ENCODE data around the gene MKNK2.

Gene MKNK2

DNA sequence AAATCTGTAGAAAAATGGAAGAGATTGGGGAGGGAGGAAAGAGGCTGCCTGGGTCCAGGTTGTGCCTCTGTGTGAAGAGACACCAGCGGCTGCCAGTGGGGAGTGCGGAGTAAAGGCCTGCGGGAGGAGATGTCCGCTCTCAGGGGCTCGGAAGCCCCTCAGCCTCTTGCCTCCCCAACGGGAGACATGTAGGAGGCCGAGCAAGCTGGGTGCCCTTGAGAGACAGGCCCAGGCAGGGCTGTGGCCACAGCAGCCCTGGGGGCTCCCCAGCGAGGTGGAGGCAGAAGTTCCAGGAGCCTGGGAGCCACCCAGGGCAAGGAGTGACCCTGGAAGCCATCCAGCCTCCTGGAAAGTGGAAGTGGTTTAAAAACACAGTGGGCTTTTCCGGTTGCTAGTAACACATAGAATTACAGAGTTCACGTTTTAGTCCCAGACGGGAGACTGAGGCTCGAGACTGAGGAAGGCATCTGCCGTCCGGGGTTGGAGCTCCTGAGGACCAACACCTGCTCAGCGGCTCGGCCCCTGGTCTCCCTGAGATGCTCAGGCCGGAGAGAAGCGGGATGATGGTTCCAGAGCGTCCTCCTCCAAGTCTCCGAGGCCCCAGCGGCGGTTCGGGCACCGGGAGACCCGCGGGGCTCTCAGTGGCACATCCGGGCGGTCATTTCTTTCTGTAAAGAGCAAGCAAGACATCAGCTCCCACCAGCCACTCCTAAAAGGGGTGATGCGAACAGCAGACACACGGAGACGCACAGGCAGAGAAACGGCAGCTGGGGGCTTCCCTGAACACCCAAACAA is 21.9 kb upstream of the MKNK2 start:
- peak overlapping the region; percentile 75 for H3K27ac ChIP-seq (ENCODE audit: low read depth, low read length, poor library complexity, severe bottlenecking)
- TF ChIP-seq, protein P1, sequence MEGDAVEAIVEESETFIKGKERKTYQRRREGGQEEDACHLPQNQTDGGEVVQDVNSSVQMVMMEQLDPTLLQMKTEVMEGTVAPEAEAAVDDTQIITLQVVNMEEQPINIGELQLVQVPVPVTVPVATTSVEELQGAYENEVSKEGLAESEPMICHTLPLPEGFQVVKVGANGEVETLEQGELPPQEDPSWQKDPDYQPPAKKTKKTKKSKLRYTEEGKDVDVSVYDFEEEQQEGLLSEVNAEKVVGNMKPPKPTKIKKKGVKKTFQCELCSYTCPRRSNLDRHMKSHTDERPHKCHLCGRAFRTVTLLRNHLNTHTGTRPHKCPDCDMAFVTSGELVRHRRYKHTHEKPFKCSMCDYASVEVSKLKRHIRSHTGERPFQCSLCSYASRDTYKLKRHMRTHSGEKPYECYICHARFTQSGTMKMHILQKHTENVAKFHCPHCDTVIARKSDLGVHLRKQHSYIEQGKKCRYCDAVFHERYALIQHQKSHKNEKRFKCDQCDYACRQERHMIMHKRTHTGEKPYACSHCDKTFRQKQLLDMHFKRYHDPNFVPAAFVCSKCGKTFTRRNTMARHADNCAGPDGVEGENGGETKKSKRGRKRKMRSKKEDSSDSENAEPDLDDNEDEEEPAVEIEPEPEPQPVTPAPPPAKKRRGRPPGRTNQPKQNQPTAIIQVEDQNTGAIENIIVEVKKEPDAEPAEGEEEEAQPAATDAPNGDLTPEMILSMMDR (IDR thresholded peaks at IDR 0.05; ENCODE audit: low read length), result no peak
- no peak for TF ChIP-seq EZH2 (IDR thresholded peaks at IDR 0.05; ENCODE audit: borderline replicate concordance, low read length)
- no peaks in the 10 kb centered on the region for H3K27me3 ChIP-seq (ENCODE audit: insufficient read depth, low read length)
- peaks cover 45% of the 10 kb centered on the region for H3K36me3 ChIP-seq (ENCODE audit: insufficient read depth, low read length)
- H3F3A ChIP-seq (ENCODE audit: insufficient read depth, low read length), result no peaks in the 10 kb centered on the region
- no peaks in the 10 kb centered on the region for H3K9me2 ChIP-seq (ENCODE audit: low read depth, low read length)
- no peak overlapping the region for H3K9ac ChIP-seq (ENCODE audit: low read length)
- H3K79me2 ChIP-seq (ENCODE audit: insufficient read depth, low read length), result no peaks in the 10 kb centered on the region
- H4K20me1 ChIP-seq (ENCODE audit: insufficient read depth, low read length), result no peaks in the 10 kb centered on the region
- H2AFZ ChIP-seq (ENCODE audit: low read length), result no peak overlapping the region
- peaks cover 40% of the 10 kb centered on the region for H3K4me1 ChIP-seq (ENCODE audit: insufficient read depth, low read length, severe bottlenecking)
- no peak overlapping the region for H3K4me2 ChIP-seq (ENCODE audit: low read length)
- no peaks in the 10 kb centered on the region for H3K9me3 ChIP-seq (ENCODE audit: low read length)
- no peak overlapping the region for H3K4me3 ChIP-seq (ENCODE audit: low read depth, low read length, poor library complexity, severe bottlenecking)

- Histone ChIP-seq H3F3A (ENCODE audit: insufficient read depth, low read length) (no peaks in the 10 kb centered on the region), H4K20me1 (ENCODE audit: insufficient read depth, low read length) (no peaks in the 10 kb centered on the region), H3K9me2 (ENCODE audit: low read depth, low read length) (no peaks in the 10 kb centered on the region), H2AFZ (ENCODE audit: low read length) (no peak overlapping the region), H3K27ac (ENCODE audit: low read depth, low read length, poor library complexity, severe bottlenecking) (no peak overlapping the region), H3K27me3 (ENCODE audit: insufficient read depth, low read length) (no peaks in the 10 kb centered on the region), H3K4me2 (ENCODE audit: low read length) (no peak overlapping the region), H3K9ac (ENCODE audit: low read length) (no peak overlapping the region), H3K36me3 (ENCODE audit: insufficient read depth, low read length) (peaks cover 32% of the 10 kb centered on the region), H3K9me3 (ENCODE audit: low read length) (no peaks in the 10 kb centered on the region), H3K4me1 (ENCODE audit: insufficient read depth, low read length, severe bottlenecking) (peaks cover 24% of the 10 kb centered on the region), H3K4me3 (ENCODE audit: low read depth, low read length, poor library complexity, severe bottlenecking) (no peak overlapping the region), H3K79me2 (ENCODE audit: insufficient read depth, low read length) (no peaks in the 10 kb centered on the region)
- TF ChIP-seq, protein P1 (IDR thresholded peaks at IDR 0.05; ENCODE audit: low read length), result no peak
- TF ChIP-seq EZH2 (IDR thresholded peaks at IDR 0.05; ENCODE audit: borderline replicate concordance, low read length), result no peak
These were observed 20.1 kb upstream of the MKNK2 start for GRCh38 chr19:2070986-2071673.

DNA sequence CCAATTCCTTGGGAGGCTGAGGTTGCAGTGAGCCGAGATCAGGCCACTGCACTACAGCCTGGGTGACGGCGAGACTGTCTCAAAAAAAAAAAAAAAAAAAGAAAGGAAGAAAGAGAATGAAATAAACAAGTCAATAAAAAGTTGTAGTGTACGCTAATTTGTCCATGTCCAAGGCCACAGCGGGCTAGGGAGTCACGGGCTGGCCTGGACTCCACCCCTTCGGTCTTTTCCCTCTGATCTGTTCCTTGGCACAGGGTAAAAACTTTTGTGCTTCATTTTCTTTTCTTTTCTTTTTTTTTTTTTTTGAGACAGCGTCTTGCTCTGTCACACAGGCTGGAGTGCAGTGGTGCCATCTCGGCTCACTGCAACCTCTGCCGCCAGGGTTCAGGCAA is 19.4 kb upstream of the MKNK2 start:
- H3K79me2 ChIP-seq (ENCODE audit: insufficient read depth, low read length), result no peaks in the 10 kb centered on the region
- H4K20me1 ChIP-seq (ENCODE audit: insufficient read depth, low read length), result no peaks in the 10 kb centered on the region
- peaks cover 28% of the 10 kb centered on the region for H3K36me3 ChIP-seq (ENCODE audit: insufficient read depth, low read length)
- no peak overlapping the region for H3K27ac ChIP-seq (ENCODE audit: low read depth, low read length, poor library complexity, severe bottlenecking)
- H3K9me3 ChIP-seq (ENCODE audit: low read length), result no peaks in the 10 kb centered on the region
- peaks cover 18% of the 10 kb centered on the region for H3K4me1 ChIP-seq (ENCODE audit: insufficient read depth, low read length, severe bottlenecking)
- no peaks in the 10 kb centered on the region for H3K27me3 ChIP-seq (ENCODE audit: insufficient read depth, low read length)
- TF ChIP-seq EZH2 (IDR thresholded peaks at IDR 0.05; ENCODE audit: borderline replicate concordance, low read length), result no peak
- TF ChIP-seq, protein P1 (IDR thresholded peaks at IDR 0.05; ENCODE audit: low read length), result no peak
- H3K9me2 ChIP-seq (ENCODE audit: low read depth, low read length), result no peaks in the 10 kb centered on the region
- no peak overlapping the region for H2AFZ ChIP-seq (ENCODE audit: low read length)
- H3K9ac ChIP-seq (ENCODE audit: low read length), result no peak overlapping the region
- no peak overlapping the region for H3K4me3 ChIP-seq (ENCODE audit: low read depth, low read length, poor library complexity, severe bottlenecking)
- no peaks in the 10 kb centered on the region for H3F3A ChIP-seq (ENCODE audit: insufficient read depth, low read length)
- H3K4me2 ChIP-seq (ENCODE audit: low read length), result no peak overlapping the region

Measured in OCI-LY1 (cell line).